Measurements from ENCODE around the gene EHMT2.
"Not testable (repeated sequence)": the region's sequence is repeated elsewhere in the genome, so short reads cannot be mapped to it uniquely, and the experiment has no call there.

DNA sequence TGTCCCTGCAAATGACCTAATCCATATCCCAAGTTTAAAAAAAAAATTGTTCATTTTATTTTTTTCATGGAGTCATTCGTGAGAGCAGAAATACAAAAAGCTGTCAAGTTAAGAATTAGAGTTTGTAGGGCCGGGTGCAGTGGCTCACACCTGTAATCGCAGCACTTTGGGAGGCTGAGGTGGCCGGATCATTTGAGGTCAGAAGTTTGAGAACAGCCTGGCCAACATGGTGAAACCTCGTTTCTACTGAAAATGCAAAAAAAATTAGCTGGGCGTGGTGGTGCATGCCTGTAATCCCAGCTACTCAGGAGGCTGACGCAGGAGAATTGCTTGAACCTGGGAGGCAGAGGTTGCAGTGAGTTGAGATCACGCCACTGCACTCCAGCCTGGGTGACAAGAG is 9.2 kb upstream of the EHMT2 start:
- TF ChIP-seq SCMH1 (CRISPR knock-in tag; IDR thresholded peaks at IDR 0.05; ENCODE audit: borderline replicate concordance); TCF12 (IDR thresholded peaks at IDR 0.05); TCF12 (CRISPR knock-in tag; IDR thresholded peaks at IDR 0.05); ARNT (IDR thresholded peaks at IDR 0.05); TCF7 (IDR thresholded peaks at IDR 0.05; ENCODE audit: low read depth): not testable (repeated sequence)
- TF ChIP-seq, protein P1, sequence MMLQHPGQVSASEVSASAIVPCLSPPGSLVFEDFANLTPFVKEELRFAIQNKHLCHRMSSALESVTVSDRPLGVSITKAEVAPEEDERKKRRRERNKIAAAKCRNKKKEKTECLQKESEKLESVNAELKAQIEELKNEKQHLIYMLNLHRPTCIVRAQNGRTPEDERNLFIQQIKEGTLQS (CRISPR knock-in tag; IDR thresholded peaks at IDR 0.05), result not testable (repeated sequence)

Data from HepG2 (cell line).